ENCODE results near the gene AAK1.

DNA sequence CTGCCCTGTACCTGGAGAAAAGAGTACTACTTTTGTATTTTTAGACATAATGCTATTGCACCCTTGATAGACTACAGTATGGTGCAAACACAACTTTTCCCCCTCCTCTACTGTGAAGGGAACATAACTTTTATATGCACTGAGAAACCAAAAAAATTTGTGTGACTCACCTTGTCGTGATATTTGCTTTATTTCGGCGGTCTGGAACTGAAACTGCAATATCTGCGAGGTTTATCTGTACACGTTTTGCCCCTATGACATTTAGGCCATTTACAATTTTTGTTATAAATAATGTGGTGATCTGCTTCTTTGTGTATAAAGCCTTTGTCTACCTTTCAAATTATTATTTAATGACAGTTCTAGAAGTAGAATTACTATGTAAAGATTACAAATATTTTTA, 34.4 kb upstream of the AAK1 start:
- TF ChIP-seq, protein P1, sequence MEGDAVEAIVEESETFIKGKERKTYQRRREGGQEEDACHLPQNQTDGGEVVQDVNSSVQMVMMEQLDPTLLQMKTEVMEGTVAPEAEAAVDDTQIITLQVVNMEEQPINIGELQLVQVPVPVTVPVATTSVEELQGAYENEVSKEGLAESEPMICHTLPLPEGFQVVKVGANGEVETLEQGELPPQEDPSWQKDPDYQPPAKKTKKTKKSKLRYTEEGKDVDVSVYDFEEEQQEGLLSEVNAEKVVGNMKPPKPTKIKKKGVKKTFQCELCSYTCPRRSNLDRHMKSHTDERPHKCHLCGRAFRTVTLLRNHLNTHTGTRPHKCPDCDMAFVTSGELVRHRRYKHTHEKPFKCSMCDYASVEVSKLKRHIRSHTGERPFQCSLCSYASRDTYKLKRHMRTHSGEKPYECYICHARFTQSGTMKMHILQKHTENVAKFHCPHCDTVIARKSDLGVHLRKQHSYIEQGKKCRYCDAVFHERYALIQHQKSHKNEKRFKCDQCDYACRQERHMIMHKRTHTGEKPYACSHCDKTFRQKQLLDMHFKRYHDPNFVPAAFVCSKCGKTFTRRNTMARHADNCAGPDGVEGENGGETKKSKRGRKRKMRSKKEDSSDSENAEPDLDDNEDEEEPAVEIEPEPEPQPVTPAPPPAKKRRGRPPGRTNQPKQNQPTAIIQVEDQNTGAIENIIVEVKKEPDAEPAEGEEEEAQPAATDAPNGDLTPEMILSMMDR (conservative IDR thresholded peaks at IDR 0.05; ENCODE audit: low read depth, low read length): no peak
- TF ChIP-seq EZH2 (IDR thresholded peaks at IDR 0.05; ENCODE audit: borderline replicate concordance, low read depth, low read length, poor library complexity, severe bottlenecking): no peak

Data from A673 (cell line).